K562 (cell line): Measurements from ENCODE around the gene SP6. TPM values are rescaled to one million over a fixed set of nuclear protein-coding genes. Genes with fewer than 3 reads are reported as not detected.

Experiments used
- AFF4 ChIP-seq: sonication (generic); formaldehyde crosslinking; IDR thresholded peaks from 2 replicates; pipeline ENCODE4 v1.8.0; 2023; ENCODE audit warnings: mild to moderate bottlenecking, missing genetic modification reagents
- CHD1 ChIP-seq: fragments of 200-600 bp; sonication (generic); IDR thresholded peaks from one replicate; pipeline ENCODE4 v1.6.1; 2012; ENCODE audit warnings: mild to moderate bottlenecking, moderate library complexity, low read length, inconsistent platforms
- DMBX1 ChIP-seq: fragments of 250-450 bp; sonication (Bioruptor Pico); IDR thresholded peaks from 2 replicates; pipeline ENCODE4 v1.8.0; 2022; ENCODE audit warnings: inconsistent platforms, mild to moderate bottlenecking, moderate library complexity, borderline replicate concordance
- GATAD2B ChIP-seq: fragments of 450-650 bp; IDR thresholded peaks from 2 replicates; pipeline ENCODE4 v1.6.1; 2017; ENCODE audit warnings: mild to moderate bottlenecking, borderline replicate concordance
- GTF2B ChIP-seq: IDR thresholded peaks from 2 replicates; pipeline ENCODE4 v1.6.1; 2011; ENCODE audit not compliant: insufficient read length; ENCODE audit errors: extremely low read depth
- MTA2 ChIP-seq: fragments of 450-650 bp; IDR thresholded peaks from 2 replicates; pipeline ENCODE4 v1.6.1; 2016; ENCODE audit warnings: low read depth
- NCOA1 ChIP-seq: fragments of 450-650 bp; IDR thresholded peaks from 2 replicates; pipeline ENCODE4 v1.6.1; 2016; ENCODE audit warnings: low read depth
- PATZ1 ChIP-seq: fragments of 250-450 bp; sonication (Bioruptor Pico); IDR thresholded peaks from 2 replicates; pipeline ENCODE4 v1.5.0; 2020; ENCODE audit warnings: mild to moderate bottlenecking, borderline replicate concordance
- PHB ChIP-seq: fragments of 250-450 bp; sonication (Bioruptor Pico); IDR thresholded peaks from 2 replicates; pipeline ENCODE4 v1.5.0; 2021
- SAFB2 ChIP-seq: fragments of 200-400 bp; formaldehyde crosslinking; IDR thresholded peaks from 2 replicates; pipeline ENCODE4 v1.6.1; 2018; ENCODE audit warnings: borderline replicate concordance, low read length, low read depth, moderate library complexity; ENCODE audit not compliant: severe bottlenecking
- SP1 ChIP-seq: sonication (generic); formaldehyde crosslinking; IDR thresholded peaks from 2 replicates; pipeline ENCODE4 v1.8.1; 2022; ENCODE audit warnings: mild to moderate bottlenecking, missing genetic modification reagents
- ZC3H8 ChIP-seq: fragments of 450-650 bp; IDR thresholded peaks from 2 replicates; pipeline ENCODE4 v1.6.1; 2017
- ZNF124 ChIP-seq: sonication (generic); formaldehyde crosslinking; IDR thresholded peaks from 2 replicates; pipeline ENCODE4 v1.8.1; 2022; ENCODE audit warnings: missing genetic modification reagents
- ZNF174 ChIP-seq: fragments of 250-450 bp; sonication (Bioruptor Pico); IDR thresholded peaks from 2 replicates; pipeline ENCODE4 v1.4.0; 2020; ENCODE audit warnings: mild to moderate bottlenecking
- ZNF239 ChIP-seq: fragments of 250-450 bp; sonication (Bioruptor Pico); IDR thresholded peaks from 2 replicates; pipeline ENCODE4 v1.4.0; 2020; ENCODE audit warnings: mild to moderate bottlenecking
- ZNF41 ChIP-seq: fragments of 250-450 bp; sonication (Bioruptor Pico); conservative IDR thresholded peaks from 2 replicates; pipeline ENCODE4 v1.4.0; 2020; ENCODE audit warnings: mild to moderate bottlenecking
- ZNF561 ChIP-seq: fragments of 450-650 bp; formaldehyde crosslinking; conservative IDR thresholded peaks from 2 replicates; pipeline ENCODE4 v1.4.0; 2020; ENCODE audit warnings: mild to moderate bottlenecking, moderate library complexity
- polyA plus RNA-seq, 8 experiments: library from polyadenylated mRNA; depleted of rRNA in 4 of 8; stranded (reverse) in 5 of 8; unstranded in 3 of 8; fragments of >200 nt; fragmentation: Nextera tagmentation in 2 of 8; fragmentation: Illumina TruSeq in 1 of 8; extraction: Ambion mirVana in 2 of 8; extraction: Trizol in 1 of 8; gene quantifications; 2 replicates each; pipeline versions ENCODE4 v1.2.1 to v1.2.3, GENCODE V29; 2011 to 2014; ENCODE audit warnings: inconsistent platforms in 1 of 8, missing spikeins in 1 of 8
- total RNA-seq, 7 experiments: library from RNA; depleted of rRNA in 6 of 7; stranded (reverse); fragments of >200 nt in 6 of 7; fragmentation: Illumina TruSeq in 2 of 7; extraction: Trizol in 2 of 7; gene quantifications; 2 replicates each; pipeline versions ENCODE4 v1.2.1 to v1.2.3, GENCODE V29; 2011 to 2021; ENCODE audit warnings: low replicate concordance in 1 of 7
- TF ChIP-seq, protein P1 (sequence below): fragments of 200-800 bp; sonication (Bioruptor generic); IDR thresholded peaks from 2 replicates; pipeline ENCODE4 v1.6.1; 2017; ENCODE audit warnings: missing genetic modification characterization, missing compliant biosample characterization

Gene SP6
- total and polyA plus RNA-seq, 9 of the 15 experiments (the other 6 are each of a cell fraction or from before 2014, with no cell fraction given): 0.11 to 7.9 (median 2.2) TPM

DNA sequence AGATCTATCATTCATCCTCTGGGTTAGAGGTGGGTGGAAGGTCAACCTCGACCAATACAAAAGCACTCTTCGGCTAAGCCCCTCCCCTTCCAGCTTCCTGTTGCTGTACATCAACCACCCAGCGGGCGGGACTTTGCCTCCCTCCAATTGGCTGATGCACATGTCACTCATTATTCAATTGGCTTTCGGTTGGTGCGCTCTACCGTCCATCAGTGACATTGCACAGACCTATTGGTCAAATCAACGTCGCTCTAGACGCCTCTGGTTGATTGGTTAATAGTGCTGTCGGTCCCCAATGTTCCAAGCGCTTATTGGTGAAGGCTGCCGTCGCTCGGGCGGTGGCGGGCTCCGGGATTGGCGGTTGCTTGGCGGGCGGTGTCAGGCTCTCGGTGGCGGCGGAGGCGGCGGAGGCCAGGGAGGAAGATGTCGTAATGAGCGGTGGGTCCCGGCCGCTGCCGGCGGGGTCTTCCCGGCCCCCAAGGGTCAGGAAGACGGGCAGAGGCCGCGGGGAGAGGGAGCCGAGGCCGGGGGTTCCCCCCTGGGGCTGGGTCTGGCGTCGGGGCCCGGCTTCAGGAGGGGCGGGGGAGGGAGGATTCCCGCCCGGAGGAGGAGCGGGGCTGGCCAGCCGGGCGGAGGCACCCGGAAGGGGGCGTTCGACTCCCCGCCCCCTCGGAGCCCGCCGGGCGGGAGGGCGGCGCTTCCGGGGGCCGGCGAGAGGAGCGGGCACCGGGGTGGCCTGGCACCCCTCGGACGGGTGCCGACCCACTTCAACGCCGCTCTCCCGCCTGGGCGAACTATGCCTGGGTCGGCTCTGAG lies 45.1 kb upstream of the SP6 start, which contains the start of gene SP2 (continued):
- no peak for TF ChIP-seq AFF4 (CRISPR knock-in tag)
- no peak for TF ChIP-seq ZNF124 (CRISPR knock-in tag)
- TF ChIP-seq ZNF174 (CRISPR knock-in tag): no peak
- TF ChIP-seq PATZ1 (CRISPR knock-in tag): no peak
- peak; percentile 46; the same call in 1 of the 2 replicates for TF ChIP-seq DMBX1 (CRISPR knock-in tag)
- no peak for TF ChIP-seq ZNF239
- no peak for TF ChIP-seq NCOA1
- peak; percentile 10; the same call in 1 of the 2 replicates for TF ChIP-seq GATAD2B
- TF ChIP-seq CHD1: no peak
- no peak for TF ChIP-seq ZNF41 (CRISPR knock-in tag)
- no peak for TF ChIP-seq SAFB2
- TF ChIP-seq PHB (CRISPR knock-in tag): no peak
- peak; percentile 99 for TF ChIP-seq SP1 (CRISPR knock-in tag)
- TF ChIP-seq ZC3H8: no peak
- TF ChIP-seq MTA2: peak; percentile 77
- no peak for TF ChIP-seq GTF2B
- no peak for TF ChIP-seq ZNF561 (CRISPR knock-in tag)
- TF ChIP-seq, protein P1, sequence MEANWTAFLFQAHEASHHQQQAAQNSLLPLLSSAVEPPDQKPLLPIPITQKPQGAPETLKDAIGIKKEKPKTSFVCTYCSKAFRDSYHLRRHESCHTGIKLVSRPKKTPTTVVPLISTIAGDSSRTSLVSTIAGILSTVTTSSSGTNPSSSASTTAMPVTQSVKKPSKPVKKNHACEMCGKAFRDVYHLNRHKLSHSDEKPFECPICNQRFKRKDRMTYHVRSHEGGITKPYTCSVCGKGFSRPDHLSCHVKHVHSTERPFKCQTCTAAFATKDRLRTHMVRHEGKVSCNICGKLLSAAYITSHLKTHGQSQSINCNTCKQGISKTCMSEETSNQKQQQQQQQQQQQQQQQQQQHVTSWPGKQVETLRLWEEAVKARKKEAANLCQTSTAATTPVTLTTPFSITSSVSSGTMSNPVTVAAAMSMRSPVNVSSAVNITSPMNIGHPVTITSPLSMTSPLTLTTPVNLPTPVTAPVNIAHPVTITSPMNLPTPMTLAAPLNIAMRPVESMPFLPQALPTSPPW: peak; percentile 97
